K562 (cell line): Measurements from ENCODE around the gene IP6K1. TPM values are rescaled to one million over a fixed set of nuclear protein-coding genes. Genes with fewer than 3 reads are reported as not detected.
A peak's percentile ranks its signal among the peaks of the same experiment; 100 is the strongest.

ENCODE experiments used
- CEBPZ ChIP-seq: fragments of 150-350 bp; IDR thresholded peaks from 2 replicates; pipeline ENCODE4 v1.6.1; 2014; ENCODE audit warnings: low read depth, mild to moderate bottlenecking, low read length, borderline replicate concordance
- CHD4 ChIP-seq: fragments of 200-600 bp; sonication (generic); IDR thresholded peaks from 3 replicates; pipeline ENCODE4 v1.6.1; 2012; ENCODE audit warnings: low read depth, mild to moderate bottlenecking, mixed read lengths, low read length, inconsistent platforms; ENCODE audit not compliant: insufficient read depth, insufficient replicate concordance, poor library complexity, severe bottlenecking
- CREB5 ChIP-seq: fragments of 250-450 bp; sonication (Bioruptor Pico); IDR thresholded peaks from 2 replicates; pipeline ENCODE4 v1.5.0; 2020; ENCODE audit warnings: mild to moderate bottlenecking
- CREM ChIP-seq: IDR thresholded peaks from 2 replicates; pipeline ENCODE4 v1.6.1; 2014; ENCODE audit warnings: antibody characterized with exemption, low read depth
- CTCF ChIP-seq, 3 experiments: IDR thresholded peaks in 2 of 3; conservative IDR thresholded peaks in 1 of 3; 2 replicates each; pipeline ENCODE4 v1.5.1; 2011 to 2012; ENCODE audit warnings: low read length in 3 of 3, mild to moderate bottlenecking in 3 of 3, control low read depth in 2 of 3, improper control_type of control experiment in 1 of 3, inconsistent platforms in 1 of 3, low read depth in 1 of 3, mixed read lengths in 1 of 3, moderate library complexity in 1 of 3; ENCODE audit not compliant: insufficient read depth in 2 of 3
- DACH1 ChIP-seq: fragments of 450-650 bp; IDR thresholded peaks from 2 replicates; pipeline ENCODE4 v1.6.1; 2018; ENCODE audit not compliant: partially characterized antibody
- FOXA1 ChIP-seq: fragments of 450-650 bp; IDR thresholded peaks from 2 replicates; pipeline ENCODE4 v1.6.1; 2016; ENCODE audit warnings: mild to moderate bottlenecking, borderline replicate concordance
- GABPB2 ChIP-seq: fragments of 250-450 bp; sonication (Bioruptor Pico); conservative IDR thresholded peaks from 2 replicates; pipeline ENCODE4 v1.5.1; 2021; ENCODE audit warnings: mild to moderate bottlenecking
- GTF2A2 ChIP-seq: IDR thresholded peaks from 2 replicates; pipeline ENCODE4 v1.6.1; 2016; ENCODE audit warnings: mild to moderate bottlenecking, missing genetic modification characterization, missing compliant biosample characterization
- HMG20A ChIP-seq: fragments of 450-650 bp; formaldehyde crosslinking; conservative IDR thresholded peaks from 2 replicates; pipeline ENCODE4 v1.4.0; 2020; ENCODE audit warnings: mild to moderate bottlenecking, mixed read lengths
- IFI16 ChIP-seq: fragments of 250-450 bp; sonication (Bioruptor Pico); IDR thresholded peaks from 2 replicates; pipeline ENCODE4 v2.1.2; 2022; ENCODE audit warnings: mild to moderate bottlenecking, inconsistent platforms
- MAFG ChIP-seq: fragments of 450-650 bp; conservative IDR thresholded peaks from 2 replicates; pipeline ENCODE4 v1.6.1; 2016; ENCODE audit warnings: missing genetic modification characterization, missing compliant biosample characterization
- RNF219 ChIP-seq: fragments of 250-450 bp; sonication (Bioruptor Pico); IDR thresholded peaks from 2 replicates; pipeline ENCODE4 v1.5.0; 2022; ENCODE audit warnings: mild to moderate bottlenecking
- STAT5A ChIP-seq: IDR thresholded peaks from 2 replicates; pipeline ENCODE4 v1.6.1; 2012; ENCODE audit warnings: low read length, inconsistent platforms, borderline replicate concordance
- TCF7L2 ChIP-seq: fragments of 150-350 bp; IDR thresholded peaks from 2 replicates; pipeline ENCODE4 v1.6.1; 2016; ENCODE audit warnings: low read depth, mild to moderate bottlenecking, low read length, moderate library complexity
- ZC3H11A ChIP-seq: IDR thresholded peaks from 2 replicates; pipeline ENCODE4 v1.6.1; 2012; ENCODE audit warnings: low read depth, low read length, improper control_type of control experiment
- ZNF140 ChIP-seq: fragments of 250-450 bp; sonication (Bioruptor Pico); IDR thresholded peaks from 2 replicates; pipeline ENCODE4 v1.8.0; 2021; ENCODE audit warnings: moderate library complexity, mild to moderate bottlenecking, inconsistent platforms
- ZNF57 ChIP-seq: fragments of 450-650 bp; formaldehyde crosslinking; IDR thresholded peaks from 2 replicates; pipeline ENCODE4 v1.4.0; 2020; ENCODE audit warnings: mild to moderate bottlenecking, moderate library complexity
- ZNF717 ChIP-seq: fragments of 250-450 bp; sonication (Bioruptor Pico); IDR thresholded peaks from 2 replicates; pipeline ENCODE4 v1.5.0; 2021
- polyA plus RNA-seq, 8 experiments: library from polyadenylated mRNA; depleted of rRNA in 4 of 8; stranded (reverse) in 5 of 8; unstranded in 3 of 8; fragments of >200 nt; fragmentation: Nextera tagmentation in 2 of 8; fragmentation: Illumina TruSeq in 1 of 8; extraction: Ambion mirVana in 2 of 8; extraction: Trizol in 1 of 8; gene quantifications; 2 replicates each; pipeline versions ENCODE4 v1.2.1 to v1.2.3, GENCODE V29; 2011 to 2014; ENCODE audit warnings: inconsistent platforms in 1 of 8, missing spikeins in 1 of 8
- total RNA-seq, 7 experiments: library from RNA; depleted of rRNA in 6 of 7; stranded (reverse); fragments of >200 nt in 6 of 7; fragmentation: Illumina TruSeq in 2 of 7; extraction: Trizol in 2 of 7; gene quantifications; 2 replicates each; pipeline versions ENCODE4 v1.2.1 to v1.2.3, GENCODE V29; 2011 to 2021; ENCODE audit warnings: low replicate concordance in 1 of 7

Gene IP6K1
- total and polyA plus RNA-seq, 9 of the 15 experiments (the other 6 are each of a cell fraction or from before 2014, with no cell fraction given) = 0.46 to 29.2 (median 13.1) TPM

DNA sequence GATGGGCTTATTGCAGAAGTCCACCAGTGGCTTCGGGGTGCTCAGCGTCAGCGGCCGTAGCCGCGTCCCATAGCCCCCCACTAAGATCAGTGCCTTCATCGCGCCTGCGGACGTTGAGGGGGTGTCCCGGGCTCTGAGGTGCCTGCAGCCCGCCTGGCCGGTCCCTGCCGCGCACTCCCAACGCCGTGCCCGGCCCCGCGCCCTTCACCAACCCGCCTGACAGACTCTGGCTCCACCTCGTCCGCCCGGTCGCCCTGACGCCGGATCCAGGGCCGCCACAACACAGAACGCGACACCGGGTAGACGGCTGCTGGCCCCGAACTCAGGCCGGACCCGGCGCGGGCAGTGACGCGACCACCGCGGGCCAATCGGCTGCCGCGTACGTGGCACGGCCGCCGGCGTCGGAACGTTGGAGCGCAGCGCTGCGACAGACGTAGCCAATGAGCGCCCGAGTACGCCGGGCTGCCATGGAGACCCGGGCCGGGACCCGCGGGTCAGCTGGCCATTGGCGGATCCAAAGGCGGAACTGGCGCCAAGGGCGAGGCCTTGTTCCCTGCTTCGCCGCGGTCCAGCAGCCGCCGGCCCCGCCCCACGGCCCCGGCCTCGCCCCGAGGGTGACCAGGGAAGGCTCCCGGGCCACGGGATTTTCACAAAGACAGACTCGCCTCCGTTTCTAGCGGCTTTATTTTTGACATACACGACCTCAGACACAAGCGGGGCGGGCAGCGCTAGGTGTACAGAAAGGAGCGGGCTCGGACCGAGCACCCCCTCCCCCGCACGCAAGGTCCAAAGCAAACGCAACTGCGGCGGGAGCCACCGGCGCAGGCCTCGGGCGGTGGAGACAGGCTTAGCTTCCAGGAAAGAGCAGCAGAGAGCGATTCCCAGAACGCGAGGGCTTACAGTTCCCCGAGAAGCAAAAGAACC, 62.5 kb downstream of the IP6K1 start, which contains the start of gene GMPPB (continued):
- TF ChIP-seq CTCF (IDR thresholded peaks at IDR 0.05 in 2 of 3, conservative IDR thresholded peaks at IDR 0.05 in 1 of 3; ENCODE audit: insufficient read depth in 2 of 3, low read depth in 1 of 3, low read length in 3 of 3) = no peak
- TF ChIP-seq ZNF717 (CRISPR knock-in tag) = no peak
- TF ChIP-seq DACH1 = peak; percentile 26
- TF ChIP-seq RNF219 (CRISPR knock-in tag) = no peak
- no peak for TF ChIP-seq ZNF57 (CRISPR knock-in tag)
- no peak for TF ChIP-seq GTF2A2 (tag)
- TF ChIP-seq ZC3H11A = no peak
- no peak for TF ChIP-seq TCF7L2
- TF ChIP-seq HMG20A = no peak
- TF ChIP-seq STAT5A = peak; percentile 59
- no peak for TF ChIP-seq ZNF140 (CRISPR knock-in tag)
- no peak for TF ChIP-seq CREB5
- TF ChIP-seq CEBPZ = no peak
- TF ChIP-seq GABPB2 = no peak
- no peak for TF ChIP-seq CHD4
- TF ChIP-seq CREM = peak; percentile 98
- TF ChIP-seq FOXA1 = no peak
- TF ChIP-seq IFI16 (CRISPR knock-in tag) = no peak
- no peak for TF ChIP-seq MAFG (tag)
